Measurements from ENCODE around the gene MST1R.

GRCh38 chr3:49876567-49876966 is 27.1 kb downstream of the MST1R start:
- no peak for TF ChIP-seq SPI1 (IDR thresholded peaks at IDR 0.05; ENCODE audit: low read depth, low read length)
- TF ChIP-seq POLR2A (IDR thresholded peaks at IDR 0.05; ENCODE audit: low read depth, low read length), result no peak
- TF ChIP-seq POLR2AphosphoS5 (IDR thresholded peaks at IDR 0.05; ENCODE audit: low read depth, low read length), result no peak
- TF ChIP-seq PAX5 (IDR thresholded peaks at IDR 0.05; ENCODE audit: insufficient read depth, low read length, severe bottlenecking), result no peak
- TF ChIP-seq POU2F2 (IDR thresholded peaks at IDR 0.05; ENCODE audit: low read depth, low read length), result no peak
